MCF 10A (cell line): ENCODE measurements around the gene QSER1. TPM values are rescaled to one million over a fixed set of nuclear protein-coding genes. Genes with fewer than 3 reads are reported as not detected.

Experiments
- BruUV-seq: library from RNA; stranded (reverse); fragments of 400-500 nt; replicated peaks from 2 replicates; lab custom pipeline; 2021; lab: Mats Ljungman, UMichigan
- CTCF ChIA-PET: fragments of 300-600 bp; sonication (Branson Sonifier 250); formaldehyde crosslinking; extraction: SDS; loops from one replicate; lab custom pipeline; 2021; ENCODE audit warnings: antibody characterized with exemption, inconsistent platforms; lab: Yijun Ruan, JAX
- POLR2A ChIA-PET: fragments of 300-600, 350-650 bp; sonication (Branson Sonifier 250); formaldehyde crosslinking; extraction: SDS; loops from one replicate; lab custom pipeline; 2020; ENCODE audit warnings: antibody characterized with exemption, inconsistent platforms; lab: Yijun Ruan, JAX
- DNase-seq: peaks from one replicate; pipeline ENCODE4 v3.0.0-alpha.2; 2018; ENCODE audit not compliant: unreplicated experiment
- H3K27ac Mint-ChIP-seq: one replicate; pipeline ENCODE4 v1.8.0; 2022; ENCODE audit warnings: mild to moderate bottlenecking, low read depth, mixed read lengths; ENCODE audit not compliant: unreplicated experiment
- H3K27me3 Mint-ChIP-seq: one replicate; pipeline ENCODE4 v1.8.0; 2022; ENCODE audit warnings: mixed read lengths; ENCODE audit not compliant: insufficient read depth, unreplicated experiment
- H3K36me3 Mint-ChIP-seq: one replicate; pipeline ENCODE4 v1.8.0; 2022; ENCODE audit warnings: mild to moderate bottlenecking, moderate library complexity, mixed read lengths; ENCODE audit not compliant: insufficient read depth, unreplicated experiment
- H3K4me1 Mint-ChIP-seq: one replicate; pipeline ENCODE4 v1.8.0; 2022; ENCODE audit warnings: mixed read lengths; ENCODE audit not compliant: insufficient read depth, unreplicated experiment
- H3K4me3 Mint-ChIP-seq: one replicate; pipeline ENCODE4 v1.8.0; 2022; ENCODE audit warnings: mild to moderate bottlenecking, moderate library complexity, mixed read lengths; ENCODE audit not compliant: unreplicated experiment
- H3K9me3 Mint-ChIP-seq: one replicate; pipeline ENCODE4 v1.8.0; 2022; ENCODE audit warnings: mixed read lengths; ENCODE audit not compliant: unreplicated experiment
- CTCF ChIP-seq: fragments of 200-600 bp; IDR thresholded peaks from one replicate; pipeline ENCODE4 v1.8.0; 2022; ENCODE audit warnings: antibody characterized with exemption, mild to moderate bottlenecking; ENCODE audit not compliant: unreplicated experiment
- intact Hi-C: fragments of 100-400 bp; cut with micrococcal nuclease; formaldehyde crosslinking; loops from 2 replicates; pipeline ENCODE4 v1.14.1; 2022
- total RNA-seq: library from RNA; stranded (reverse); gene quantifications from 2 replicates; pipeline ENCODE4 v1.2.3, GENCODE V29; 2022

QSER1 gene
- total RNA-seq, 1 experiment from 2014 or later, result 39.3 TPM

DNA sequence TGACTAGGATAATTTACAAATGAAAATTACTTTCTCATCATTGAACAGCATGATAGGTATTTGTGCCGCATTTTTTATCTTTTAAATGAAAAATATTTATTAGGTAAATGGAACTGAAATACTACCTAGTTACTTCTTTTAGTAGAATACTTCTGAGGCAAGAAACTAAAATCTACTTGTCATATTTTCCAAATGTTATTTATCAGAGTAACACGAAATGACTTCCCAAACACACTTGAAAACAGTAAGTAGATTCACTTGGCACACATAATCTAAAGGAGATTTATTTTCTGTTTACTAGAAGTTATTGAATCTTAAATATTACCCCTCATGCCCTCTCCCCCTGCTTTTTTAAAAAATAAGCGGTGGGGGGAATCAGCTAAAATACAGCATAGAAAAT is 2.3 kb downstream of the QSER1 start:
- Mint-ChIP-seq H3K4me1 (peaks cover 31% of the 10 kb centered on the region), H3K27ac (peak overlapping the region; percentile 89), H3K9me3 (no peaks in the 10 kb centered on the region), H3K27me3 (no peaks in the 10 kb centered on the region), H3K4me3 (peak overlapping the region; percentile 97), H3K36me3 (peaks cover 20% of the 10 kb centered on the region)
- BruUV-seq, result no TSS peak
- POLR2A ChIA-PET, result interaction anchor here (0.6 to 6.1 kb wide), 20 partner anchors 8 to 1649 kb away, joined by 3 to 76 read pairs (median 6); partner anchors contain the start of genes CSTF3, EIF3M, PRRG4 and TCP11L1
- CTCF ChIA-PET, result interaction anchor here (0.6 to 1.8 kb wide), 7 partner anchors 9 to 308 kb away, joined by 3 to 7 read pairs (median 3); no protein-coding TSS in a partner anchor
- TF ChIP-seq CTCF, result no peak
- DNase-seq, result no peak
- intact Hi-C loops, result loop anchor here (1.0 to 5.0 kb wide), 2 partner anchors 68 to 86 kb away; partner anchors contain the start of gene PRRG4

DNA sequence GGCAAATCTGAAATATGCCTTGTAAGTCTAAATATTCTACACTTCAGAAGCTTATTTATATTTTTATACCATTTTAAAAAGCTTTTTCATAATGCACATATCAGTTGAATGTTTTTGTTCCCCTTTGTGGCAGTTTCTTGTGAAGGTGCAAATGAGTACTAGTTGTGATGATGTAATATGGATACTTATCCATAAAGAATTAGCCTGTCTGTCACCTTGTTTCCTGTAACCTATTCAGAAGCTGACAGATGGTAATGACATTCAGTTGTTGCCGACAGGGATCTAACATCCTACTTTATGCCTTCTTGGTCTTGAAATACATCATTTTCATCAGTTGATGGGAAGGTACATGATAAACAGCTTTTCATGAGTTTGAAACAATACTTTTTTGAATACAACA is 2.9 kb downstream of the QSER1 start:
- Mint-ChIP-seq H3K9me3 (no peaks in the 10 kb centered on the region), H3K27me3 (no peaks in the 10 kb centered on the region), H3K27ac (peak overlapping the region; percentile 89), H3K4me3 (peak overlapping the region; percentile 45), H3K36me3 (peaks cover 20% of the 10 kb centered on the region), H3K4me1 (peaks cover 33% of the 10 kb centered on the region)
- POLR2A ChIA-PET, result interaction anchor here (0.7 to 6.1 kb wide), 8 partner anchors 10 to 311 kb away, joined by 3 to 76 read pairs (median 8); partner anchors contain the start of genes EIF3M and PRRG4
- no TSS peak for BruUV-seq
- no peak for TF ChIP-seq CTCF
- intact Hi-C loops, result no loop called here
- DNase-seq, result no peak
- CTCF ChIA-PET, result interaction anchor here (0.5 to 1.8 kb wide), 10 partner anchors 8 to 807 kb away, joined by 3 to 6 read pairs (median 3); no protein-coding TSS in a partner anchor

DNA sequence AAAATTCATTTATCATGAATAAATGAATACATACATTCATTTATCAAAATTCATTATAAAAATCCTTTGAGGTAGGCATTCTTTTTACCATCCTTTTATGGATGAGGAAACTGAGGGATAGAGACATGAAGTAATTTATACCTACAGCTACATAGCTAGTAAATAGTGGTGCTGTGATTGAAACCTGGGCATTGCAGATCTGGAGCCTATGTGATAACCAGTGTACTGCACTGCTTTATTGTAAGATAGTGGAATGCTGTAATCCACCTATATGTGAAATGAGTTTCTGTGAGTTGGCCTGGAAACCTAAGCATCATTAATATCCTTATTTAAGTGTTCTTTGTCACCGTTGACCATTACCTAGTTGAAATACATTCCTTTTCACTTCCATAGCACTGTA is 4.5 kb downstream of the QSER1 start:
- DNase-seq, result no peak
- intact Hi-C loops, result no loop called here
- peaks cover 13% of the 10 kb centered on the region for H3K36me3 Mint-ChIP-seq
- ChIA-PET CTCF (interaction anchor here (0.7 to 1.3 kb wide), 3 partner anchors 57 to 1403 kb away, joined by 3 to 8 read pairs (median 4); no protein-coding TSS in a partner anchor), POLR2A (interaction anchor here (0.6 to 6.1 kb wide), 4 partner anchors 67 to 1004 kb away, joined by 3 to 76 read pairs (median 8); partner anchors contain the start of genes DEPDC7, EIF3M and PRRG4)
- no peaks in the 10 kb centered on the region for H3K27me3 Mint-ChIP-seq
- no peaks in the 10 kb centered on the region for H3K9me3 Mint-ChIP-seq
- H3K4me1 Mint-ChIP-seq, result peaks cover 37% of the 10 kb centered on the region
- H3K27ac Mint-ChIP-seq, result no peak overlapping the region
- no peak overlapping the region for H3K4me3 Mint-ChIP-seq
- no TSS peak for BruUV-seq
- no peak for TF ChIP-seq CTCF

- ChIA-PET CTCF (no interaction called here), POLR2A (no interaction called here)
- Mint-ChIP-seq H3K27me3 (no peaks in the 10 kb centered on the region), H3K36me3 (peaks cover 13% of the 10 kb centered on the region), H3K4me1 (peaks cover 50% of the 10 kb centered on the region), H3K27ac (no peak overlapping the region), H3K4me3 (no peak overlapping the region), H3K9me3 (no peaks in the 10 kb centered on the region)
- TF ChIP-seq CTCF, result no peak
- no TSS peak for BruUV-seq
- intact Hi-C loops, result no loop called here
- no peak for DNase-seq
Measured at GRCh38 chr11:32899438-32899837, 6.8 kb downstream of the QSER1 start.
